Esophagus squamous epithelium (tissue), 4 donors: ENCODE results near the gene PPARG.

ENCODE experiments used
- CTCF ChIP-seq, 6 experiments: fragments of 450-650 bp in 4 of 6; fragments of 200-600 bp in 2 of 6; sonication (generic) in 2 of 6; IDR thresholded peaks; one replicate each; pipeline ENCODE4 v1.5.1; 2016 to 2019; ENCODE audit warnings: antibody characterized with exemption in 6 of 6, mild to moderate bottlenecking in 4 of 6, moderate library complexity in 4 of 6
- POLR2A ChIP-seq, 4 donors: fragments of 450-650 bp; IDR thresholded peaks; one replicate each; pipeline ENCODE4 v1.6.1; 2017; ENCODE audit warnings: antibody characterized with exemption in 4 of 4, mild to moderate bottlenecking in 4 of 4, moderate library complexity in 3 of 4

GRCh38 chr3:12451960-12452359 lies 163.1 kb downstream of the PPARG start:
- TF ChIP-seq CTCF (IDR thresholded peaks at IDR 0.05), result no peak
- no peak for TF ChIP-seq POLR2A (IDR thresholded peaks at IDR 0.05)
